HG03139 (cell line): ENCODE results near the gene TCHP.
"Not testable (repeated sequence)": the region's sequence is repeated elsewhere in the genome, so short reads cannot be mapped to it uniquely, and the experiment has no call there.

Source experiments
- ATAC-seq: cut with Tn5 transposase; IDR thresholded peaks from one replicate; pipeline ENCODE4 v1.9.1; 2021; ENCODE audit not compliant: unreplicated experiment

Gene TCHP

GRCh38 chr12:109905301-109905700, 5.2 kb downstream of the TCHP start:
- ATAC-seq = no peak

DNA sequence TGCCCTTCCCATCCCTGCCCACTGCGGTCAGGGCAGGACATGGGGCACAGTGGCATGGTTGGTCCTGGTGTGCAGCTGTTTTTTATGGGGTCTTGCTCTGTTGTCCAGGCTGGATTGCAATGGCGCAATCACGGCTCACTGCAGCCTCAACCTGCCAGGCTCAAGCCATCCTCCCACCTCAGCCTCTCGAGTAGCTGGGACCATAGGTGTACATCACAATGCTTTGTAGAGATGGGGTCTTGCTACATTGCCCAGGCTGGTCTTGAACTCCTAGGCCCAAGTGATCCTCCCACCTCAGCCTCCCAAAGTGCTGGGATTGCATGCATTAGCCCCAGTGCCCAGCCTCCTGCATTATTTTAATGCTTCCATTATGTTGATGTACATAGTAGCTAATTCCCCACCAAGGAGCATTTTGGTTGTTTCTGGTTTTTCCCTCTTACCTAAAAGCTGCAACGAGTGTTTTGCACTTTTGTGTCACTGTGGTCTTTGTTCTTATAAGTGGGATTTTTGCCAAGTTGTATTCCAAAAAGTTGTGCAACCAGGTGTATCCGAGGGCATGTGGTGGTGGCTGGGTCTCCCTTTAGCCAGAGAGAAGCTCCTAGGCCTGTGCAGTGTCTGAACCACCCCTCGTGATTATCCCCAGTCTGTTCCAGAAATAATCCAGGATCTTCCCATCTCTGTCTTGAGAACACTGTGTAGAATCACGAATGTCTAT, 10.3 kb downstream of the TCHP start:
- ATAC-seq = no peak

DNA sequence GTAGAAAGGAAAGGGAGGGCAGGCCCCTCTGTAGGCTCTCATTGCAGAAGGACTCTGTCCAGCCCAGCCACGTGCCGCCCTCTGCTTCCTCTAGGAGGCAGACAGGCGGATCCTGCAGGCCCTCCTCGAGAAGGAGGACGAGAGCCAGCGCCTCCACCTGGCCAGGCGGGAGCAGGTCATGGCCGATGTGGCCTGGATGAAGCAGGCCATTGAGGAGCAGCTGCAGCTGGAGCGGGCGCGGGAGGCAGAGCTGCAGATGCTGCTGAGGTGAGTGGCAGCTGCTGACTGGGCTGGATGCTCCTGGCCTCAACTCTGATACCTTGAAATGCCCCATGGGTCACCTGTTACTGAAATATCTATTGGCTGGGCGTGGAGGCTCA, 10.9 kb downstream of the TCHP start:
- ATAC-seq = no peak

GRCh38 chr12:109912855-109913321, 12.8 kb downstream of the TCHP start:
- ATAC-seq = no peak

GRCh38 chr12:109914461-109914860, 14.4 kb downstream of the TCHP start:
- ATAC-seq = no peak

GRCh38 chr12:109915171-109916040, 15.3 kb downstream of the TCHP start:
- ATAC-seq = no peak

DNA sequence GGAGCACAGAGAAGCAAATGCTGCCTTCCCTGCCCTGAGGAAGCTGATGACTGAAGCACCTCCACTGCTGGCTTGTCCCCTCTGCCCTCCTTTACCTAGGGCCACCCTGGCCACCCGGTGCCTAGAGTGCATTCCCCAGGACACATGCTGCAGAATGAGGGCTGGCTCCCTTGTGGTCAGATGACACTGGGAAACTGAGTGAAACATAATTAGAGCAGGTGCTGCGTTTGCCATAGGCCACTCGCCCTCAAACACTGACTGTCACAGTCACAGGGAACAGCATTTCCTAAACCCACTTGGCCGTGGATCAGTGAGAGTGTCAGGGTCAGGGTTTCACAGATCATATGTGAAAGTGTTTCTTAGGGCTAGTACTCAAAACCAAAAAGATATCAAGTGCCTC, 16.0 kb downstream of the TCHP start:
- ATAC-seq = no peak

GRCh38 chr12:109919456-109919855, 19.4 kb downstream of the TCHP start:
- no peak for ATAC-seq

DNA sequence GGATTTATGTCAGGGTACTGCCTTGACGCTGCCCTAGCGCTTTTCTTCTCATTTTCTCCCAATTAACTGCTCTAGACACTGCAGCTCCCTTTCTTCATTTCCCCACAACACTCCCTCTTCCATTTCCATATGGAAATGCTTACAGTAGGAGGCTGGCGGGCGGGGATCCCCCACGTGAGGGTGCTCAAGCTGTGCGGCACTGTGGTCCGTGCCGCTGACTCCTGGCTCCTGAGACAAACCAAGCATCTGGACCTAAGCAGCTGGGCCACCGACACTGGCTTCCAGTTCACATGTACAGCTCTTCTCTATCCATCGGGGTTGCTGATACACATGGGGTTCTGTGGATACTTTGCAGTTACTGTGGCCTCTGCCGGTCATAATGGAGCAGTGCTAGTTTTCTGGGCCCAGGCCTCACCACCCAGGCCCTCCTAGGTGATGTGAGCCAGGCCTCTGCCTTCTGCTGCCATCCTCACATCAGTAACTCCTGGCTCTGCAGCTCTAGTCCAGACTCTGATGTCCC, 20.2 kb downstream of the TCHP start:
- ATAC-seq = no peak

DNA sequence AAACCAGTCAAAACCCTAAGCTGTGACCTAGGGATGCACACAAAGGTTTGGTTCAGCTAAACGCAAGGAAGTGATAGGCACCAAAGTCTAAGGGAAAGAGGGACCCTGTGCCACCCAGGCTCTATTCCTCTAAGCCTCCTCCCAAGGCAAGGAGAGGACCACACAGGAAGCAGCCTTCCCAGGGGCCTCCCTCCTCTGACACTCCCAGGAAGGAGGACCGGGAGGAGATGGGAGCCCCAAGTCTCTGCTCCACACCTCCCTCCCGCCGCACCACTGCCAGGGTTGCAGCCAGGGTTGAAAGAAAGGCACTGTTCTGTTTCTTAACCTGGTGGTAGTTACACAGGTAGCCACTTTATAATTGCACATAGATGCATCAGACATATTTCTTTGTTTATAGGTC, 21.9 kb downstream of the TCHP start:
- no peak for ATAC-seq

GRCh38 chr12:109923038-109923437, 23.0 kb downstream of the TCHP start:
- ATAC-seq = no peak

DNA sequence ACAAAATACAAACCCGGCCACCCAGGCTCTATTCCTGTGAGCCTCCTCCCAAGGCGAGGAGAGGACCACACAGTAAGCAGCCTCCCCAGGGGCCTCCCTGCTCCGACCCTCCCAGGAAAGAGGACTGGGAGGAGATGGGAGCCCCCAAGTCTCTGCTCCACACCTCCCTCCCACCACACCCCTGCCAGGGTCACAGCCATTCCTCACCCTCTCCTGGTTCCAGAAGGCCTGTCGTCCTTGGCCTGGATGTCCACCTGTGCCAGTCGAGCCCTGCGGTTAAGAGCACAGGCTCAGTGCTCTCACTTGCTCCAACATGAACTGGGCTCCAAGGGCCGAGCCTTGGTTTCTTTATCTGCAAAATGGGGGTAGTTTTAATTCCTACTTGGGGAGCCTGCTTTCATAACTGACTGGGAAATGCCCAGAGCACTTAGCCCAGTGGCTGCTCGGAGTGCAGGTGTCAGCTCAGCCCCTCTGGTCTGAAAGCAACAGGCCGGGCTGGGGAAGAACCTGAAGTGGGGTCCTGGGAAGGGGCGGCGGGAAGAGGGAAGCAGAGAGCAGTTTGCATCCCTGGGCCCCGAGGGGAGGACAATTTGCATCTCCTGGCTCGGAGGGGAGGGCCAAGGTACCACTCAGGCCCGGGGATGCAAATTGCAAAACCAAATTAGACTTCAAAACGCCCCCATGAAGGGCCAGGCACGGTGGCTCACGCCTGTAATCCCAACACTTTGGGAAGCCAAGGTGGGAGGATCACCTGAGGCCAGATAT, 23.6 kb downstream of the TCHP start:
- ATAC-seq = no peak

GRCh38 chr12:109925185-109925840, 25.2 kb downstream of the TCHP start:
- no peak for ATAC-seq

DNA sequence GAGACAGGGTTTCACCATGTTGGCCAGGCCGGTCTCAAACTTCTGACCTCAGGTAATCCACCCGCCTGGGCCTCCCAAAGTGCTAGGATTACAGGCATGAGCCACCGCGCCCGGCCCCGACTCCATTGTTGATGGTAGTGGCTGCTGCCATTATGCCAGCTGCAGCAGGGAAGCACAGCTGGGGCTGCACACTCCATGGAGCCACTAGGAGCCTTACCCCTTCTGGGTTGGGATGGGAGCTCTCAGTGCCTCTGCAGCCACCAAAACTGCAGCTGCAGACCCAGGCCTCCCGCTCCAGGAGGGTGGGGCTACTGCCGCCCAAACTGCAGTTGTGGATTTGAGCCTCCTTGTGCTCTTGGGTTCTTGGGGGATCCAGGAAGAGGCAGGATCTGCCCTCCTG, 25.9 kb downstream of the TCHP start:
- ATAC-seq = no peak

DNA sequence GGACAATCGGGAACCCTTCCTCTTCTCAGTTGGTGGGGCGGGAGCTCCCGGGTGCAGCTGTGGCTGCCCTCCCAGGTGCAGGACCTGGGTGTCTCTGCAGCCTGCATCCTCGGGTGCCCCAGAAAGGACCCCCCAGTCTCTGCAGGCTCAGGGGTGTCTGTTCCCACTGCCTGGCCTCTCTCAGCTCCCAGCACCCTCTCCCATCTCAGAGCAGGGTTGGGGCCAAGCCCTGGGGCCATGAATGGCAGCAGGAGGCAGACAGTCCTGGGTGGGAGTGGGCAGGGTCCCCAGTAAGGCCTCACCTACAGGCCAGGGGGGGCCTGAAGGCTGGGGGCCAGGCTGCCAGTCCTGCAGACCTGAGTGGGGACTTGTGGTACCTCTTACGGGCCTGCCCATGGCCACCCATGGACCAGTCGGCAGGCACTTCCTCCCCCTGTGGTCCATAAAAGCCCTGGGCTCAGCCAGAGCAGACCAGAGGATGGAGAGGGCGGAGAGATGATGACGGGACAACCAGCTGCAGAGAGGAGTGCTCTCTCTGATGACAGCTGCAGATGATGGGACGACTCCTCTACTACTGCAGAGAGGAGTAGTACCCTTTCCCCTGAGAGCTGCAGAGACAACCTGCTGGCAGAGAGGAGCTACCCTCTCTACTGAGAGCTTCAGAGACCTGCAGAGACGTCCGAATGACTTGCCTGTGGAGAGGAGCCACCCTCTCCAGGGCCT, 26.6 kb downstream of the TCHP start:
- ATAC-seq = no peak

GRCh38 chr12:109927622-109928021, 27.5 kb downstream of the TCHP start:
- ATAC-seq = no peak

- no peak for ATAC-seq
Observed at GRCh38 chr12:109928058-109928656, 28.1 kb downstream of the TCHP start.

DNA sequence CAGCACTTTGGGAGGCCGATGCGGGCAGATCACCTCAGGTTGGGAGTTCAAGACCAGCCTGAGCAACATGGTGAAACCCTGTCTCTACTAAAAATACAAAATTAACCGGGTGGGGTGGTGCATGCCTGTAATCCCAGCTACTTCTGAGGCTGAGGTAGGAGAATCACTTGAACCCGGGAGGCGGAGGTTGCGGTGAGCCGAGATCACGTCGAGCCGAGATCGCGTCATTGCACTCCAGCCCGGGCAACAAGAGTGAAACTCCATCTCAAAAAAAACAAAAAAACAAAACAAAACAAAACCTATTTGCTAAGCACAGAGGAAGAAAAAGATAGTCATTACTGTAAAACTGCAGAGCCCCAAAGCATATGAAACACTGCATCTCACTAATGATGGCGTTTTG, 29.3 kb downstream of the TCHP start:
- not testable (repeated sequence) for ATAC-seq

DNA sequence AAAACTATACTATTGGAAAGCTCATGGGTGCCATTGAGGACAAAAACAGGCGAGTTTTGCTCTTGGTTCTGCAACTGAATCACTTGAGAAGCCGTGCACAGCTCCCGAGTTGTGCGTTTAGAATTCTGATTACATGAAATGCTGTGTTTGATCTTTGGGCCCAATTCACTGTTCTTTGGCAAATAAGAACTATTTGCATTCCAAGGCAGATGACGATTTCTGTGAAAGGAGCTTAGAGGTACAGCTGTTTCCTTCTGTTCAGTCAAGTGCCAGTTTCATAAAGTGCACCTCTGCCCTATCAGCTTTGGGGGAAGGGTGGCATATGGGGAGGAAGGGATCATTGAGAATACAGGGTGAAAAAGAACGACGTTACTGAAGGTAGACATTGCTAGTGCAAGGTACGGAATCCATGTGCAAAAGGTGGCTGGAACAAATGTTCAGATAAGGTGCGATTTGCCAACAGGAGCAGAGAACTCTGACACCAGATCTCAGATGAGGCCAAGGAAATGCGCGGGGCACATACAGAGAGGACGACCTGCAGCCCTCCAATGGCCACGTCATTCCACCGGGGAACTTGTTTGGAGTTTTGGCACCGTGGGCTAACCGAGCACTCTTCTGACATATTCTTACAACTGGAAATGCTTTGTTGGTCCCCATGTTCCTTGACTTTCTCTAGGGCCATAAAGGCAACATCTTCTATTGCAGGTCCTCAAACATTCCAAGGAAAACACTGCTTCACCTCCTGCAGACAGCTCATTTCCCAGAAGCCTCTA, 30.1 kb downstream of the TCHP start:
- no peak for ATAC-seq
